ENCODE measurements around the gene TRIM44.

GRCh38 chr11:35812828-35813227, 150.3 kb downstream of the TRIM44 start:
- TF ChIP-seq, protein P1, sequence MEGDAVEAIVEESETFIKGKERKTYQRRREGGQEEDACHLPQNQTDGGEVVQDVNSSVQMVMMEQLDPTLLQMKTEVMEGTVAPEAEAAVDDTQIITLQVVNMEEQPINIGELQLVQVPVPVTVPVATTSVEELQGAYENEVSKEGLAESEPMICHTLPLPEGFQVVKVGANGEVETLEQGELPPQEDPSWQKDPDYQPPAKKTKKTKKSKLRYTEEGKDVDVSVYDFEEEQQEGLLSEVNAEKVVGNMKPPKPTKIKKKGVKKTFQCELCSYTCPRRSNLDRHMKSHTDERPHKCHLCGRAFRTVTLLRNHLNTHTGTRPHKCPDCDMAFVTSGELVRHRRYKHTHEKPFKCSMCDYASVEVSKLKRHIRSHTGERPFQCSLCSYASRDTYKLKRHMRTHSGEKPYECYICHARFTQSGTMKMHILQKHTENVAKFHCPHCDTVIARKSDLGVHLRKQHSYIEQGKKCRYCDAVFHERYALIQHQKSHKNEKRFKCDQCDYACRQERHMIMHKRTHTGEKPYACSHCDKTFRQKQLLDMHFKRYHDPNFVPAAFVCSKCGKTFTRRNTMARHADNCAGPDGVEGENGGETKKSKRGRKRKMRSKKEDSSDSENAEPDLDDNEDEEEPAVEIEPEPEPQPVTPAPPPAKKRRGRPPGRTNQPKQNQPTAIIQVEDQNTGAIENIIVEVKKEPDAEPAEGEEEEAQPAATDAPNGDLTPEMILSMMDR (conservative IDR thresholded peaks at IDR 0.05; ENCODE audit: low read length) = no peak
- no peak for TF ChIP-seq EZH2phosphoT487 (IDR thresholded peaks at IDR 0.05; ENCODE audit: borderline replicate concordance)

Data from Loucy (cell line).